Lung (tissue), 16 donors: ENCODE data around the gene IL17F. TPM values are rescaled to one million over a fixed set of nuclear protein-coding genes. Genes with fewer than 3 reads are reported as not detected.

ENCODE experiments used
- ATAC-seq: fragments of 200-7000 bp; cut with Tn5 transposase; one replicate; pipeline ENCODE4 v1.9.1; 2020; ENCODE audit warnings: moderate number of reproducible peaks; ENCODE audit not compliant: insufficient read depth, low FRiP score
- DNase-seq, 3 donors: peaks; one replicate each; pipeline ENCODE4 v3.0.0-alpha.2; 2013 to 2017
- H3K27ac ChIP-seq, 2 donors: one replicate each; pipeline ENCODE4 v1.5.1; 2013; ENCODE audit warnings: mild to moderate bottlenecking in 2 of 2, moderate library complexity in 2 of 2, control low read depth in 1 of 2, inconsistent platforms in 1 of 2, low read depth in 1 of 2, low read length in 1 of 2
- H3K27me3 ChIP-seq, 3 donors: one replicate each; pipeline ENCODE4 v1.5.1; 2013; ENCODE audit warnings: low read length in 2 of 3; ENCODE audit not compliant: control insufficient read depth in 3 of 3, insufficient read depth in 3 of 3
- H3K36me3 ChIP-seq, 4 donors: one replicate each; pipeline ENCODE4 v1.5.1; 2013; ENCODE audit warnings: low read length in 4 of 4, mild to moderate bottlenecking in 1 of 4, moderate library complexity in 1 of 4; ENCODE audit not compliant: control insufficient read depth in 4 of 4, insufficient read depth in 4 of 4
- H3K4me1 ChIP-seq, 5 donors: one replicate each; pipeline ENCODE4 v1.5.1; 2013; ENCODE audit warnings: low read length in 5 of 5, mild to moderate bottlenecking in 2 of 5, moderate library complexity in 1 of 5; ENCODE audit not compliant: control insufficient read depth in 5 of 5, insufficient read depth in 5 of 5
- H3K4me3 ChIP-seq: one replicate; pipeline ENCODE4 v1.5.1; 2013; ENCODE audit warnings: mild to moderate bottlenecking, control low read depth, moderate library complexity
- H3K9ac ChIP-seq, 2 donors: one replicate each; pipeline ENCODE4 v1.5.1; 2013; ENCODE audit warnings: low read length in 2 of 2, control low read depth in 1 of 2; ENCODE audit not compliant: insufficient read depth in 1 of 2
- H3K9me3 ChIP-seq, 4 donors: one replicate each; pipeline ENCODE4 v1.5.1; 2013; ENCODE audit warnings: low read length in 3 of 4, mild to moderate bottlenecking in 1 of 4, moderate library complexity in 1 of 4; ENCODE audit not compliant: control insufficient read depth in 4 of 4, insufficient read depth in 3 of 4
- CTCF ChIP-seq: IDR thresholded peaks from 2 replicates; pipeline ENCODE4 v1.5.1; 2012; ENCODE audit warnings: mild to moderate bottlenecking; ENCODE audit errors: control extremely low read depth, extremely low read depth
- WGBS, 2 donors: extraction: QIAGEN DNeasy Blood & Tissue Kit; methylation state at CpG; one replicate each; pipeline ENCODE4 v1.1.7; 2013; 5-methylcytosine and 5-hydroxymethylcytosine counted together
- long read RNA-seq, 5 donors: transcript quantifications; one replicate each; lab custom pipeline, GENCODE V29; 2026
- polyA plus RNA-seq, 2 donors: library from polyadenylated mRNA; stranded (reverse); fragments of 200-250 nt; gene quantifications; one replicate each; pipeline ENCODE4 v1.2.1, GENCODE V29; 2013
- total RNA-seq, 2 donors: library from RNA; depleted of rRNA in 1 of 2; stranded (reverse); fragments of >200 nt in 1 of 2; gene quantifications; one replicate each; pipeline ENCODE4 v1.2.1, GENCODE V29; 2014 to 2021
- donor health status: control.
- donor health status: control.
- donor health status: Bipolar disorder and iron deficiency.
- donor health status: healthy.
- donor health status: DM: yes; HTN: yes; CAD: no.

Gene IL17F
- total RNA-seq, result not detected
- under 1 TPM in 1 of 2 donors, not detected in 1; 0.08 TPM for polyA plus RNA-seq
- long read RNA-seq, donor 1, result 0 reads
- long read RNA-seq, donor 2, result 0 reads
- long read RNA-seq, donor 3, result 0 reads
- long read RNA-seq, donor 4, result 0 reads
- long read RNA-seq, donor 5, result 0 reads

- no peak within 1 kb of the TSS for H3K4me3 ChIP-seq
- ATAC-seq, result no peak
- H3K36me3 ChIP-seq, result no peaks in the 10 kb centered on the region
- 87 to 91% methylated on average over 5 of the region's 5 CpGs for whole genome bisulfite sequencing, 2 donors
- H3K9me3 ChIP-seq, result no peaks in the 10 kb centered on the region
- no peaks in the 10 kb centered on the region for H3K27me3 ChIP-seq
- DNase-seq, result no peak
- TF ChIP-seq CTCF, result no peak
- H3K27ac ChIP-seq, result no peak within 1 kb of the TSS
- H3K4me1 ChIP-seq, result no peaks in the 10 kb centered on the region
- no peak within 1 kb of the TSS for H3K9ac ChIP-seq
These were observed at the start of gene IL17F for GRCh38 chr6:52244400-52244799. Gene IL17F, minus strand, starts transcription at chr6:52244500. Its CDS starts 71 bp downstream, at chr6:52244429.

DNA sequence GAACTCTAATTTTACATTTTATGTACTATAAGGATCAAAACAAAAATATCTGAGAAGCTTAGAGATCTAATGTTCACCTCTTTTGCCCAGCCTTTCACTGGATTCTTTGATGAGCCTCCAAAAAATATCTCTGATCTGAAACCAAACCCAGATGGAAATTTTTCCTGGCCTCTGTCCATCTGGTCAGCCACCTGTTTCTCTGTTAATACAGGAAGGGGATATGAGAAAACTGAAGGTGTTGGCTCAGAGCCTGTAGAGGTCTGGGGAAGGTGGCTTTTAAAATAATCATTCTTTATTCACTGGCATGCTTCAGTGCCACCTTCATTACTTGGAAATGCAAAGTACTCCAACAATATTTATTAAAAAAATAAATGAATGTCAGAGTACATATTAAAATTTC, 48.8 kb upstream of the IL17F start:
- Histone ChIP-seq H3K36me3 (no peaks in the 10 kb centered on the region), H3K27me3 (no peaks in the 10 kb centered on the region), H3K4me1 (no peaks in the 10 kb centered on the region), H3K9ac (no peak overlapping the region), H3K9me3 (peaks cover 0 to 2% (median 0%) of the 10 kb centered on the region in 4 donors), H3K4me3 (no peak overlapping the region), H3K27ac (no peak overlapping the region)
- TF ChIP-seq CTCF, result no peak
- ATAC-seq (no peak), DNase-seq (peak in 1 of 3 donors; percentile 9)

DNA sequence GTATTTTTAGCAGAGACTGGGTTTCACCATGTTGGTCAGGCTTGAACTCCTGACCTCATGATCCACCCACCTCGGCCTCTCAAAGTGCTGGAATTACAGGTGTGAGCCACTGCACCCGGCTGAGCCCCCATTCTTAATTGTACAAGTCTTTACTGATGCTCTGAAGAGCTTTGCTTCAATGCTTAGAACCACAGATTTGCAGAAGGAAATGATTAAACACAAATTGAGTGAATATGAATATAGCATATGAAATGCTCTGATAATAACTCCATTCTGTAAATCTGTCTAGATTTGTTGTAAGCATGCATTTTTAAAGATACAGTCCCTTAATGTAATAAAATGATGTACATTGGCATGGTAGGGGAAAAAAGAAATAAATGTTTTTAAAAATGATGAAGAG, 44.5 kb upstream of the IL17F start:
- DNase-seq (no peak), ATAC-seq (no peak)
- H3K9me3 ChIP-seq, result no peaks in the 10 kb centered on the region
- TF ChIP-seq CTCF, result no peak
- no peaks in the 10 kb centered on the region for H3K27me3 ChIP-seq
- H3K4me1 ChIP-seq, result peaks cover 0 to 12% (median 0%) of the 10 kb centered on the region in 5 donors
- H3K4me3 ChIP-seq, result no peak overlapping the region
- 30 to 71% methylated on average over 2 of the region's 2 CpGs for whole genome bisulfite sequencing, 2 donors
- no peaks in the 10 kb centered on the region for H3K36me3 ChIP-seq
- H3K9ac ChIP-seq, result no peak overlapping the region
- H3K27ac ChIP-seq, result no peak overlapping the region

GRCh38 chr6:52288216-52288615, 43.9 kb upstream of the IL17F start:
- DNase-seq (no peak), ATAC-seq (no peak)
- TF ChIP-seq CTCF, result no peak
- 90 to 92% methylated on average over 7 of the region's 7 CpGs for WGBS, 2 donors
- Histone ChIP-seq H3K36me3 (no peaks in the 10 kb centered on the region), H3K4me1 (peaks cover 0 to 18% (median 0%) of the 10 kb centered on the region in 5 donors), H3K27ac (no peak overlapping the region), H3K27me3 (no peaks in the 10 kb centered on the region), H3K9ac (no peak overlapping the region), H3K4me3 (no peak overlapping the region), H3K9me3 (no peaks in the 10 kb centered on the region)
